SK-N-MC (cell line): ENCODE results near the gene TPRKB.
"Not testable (repeated sequence)": the region's sequence is repeated elsewhere in the genome, so short reads cannot be mapped to it uniquely, and the experiment has no call there.

Source experiments
- DNase-seq: peaks from one replicate; pipeline ENCODE4 v3.0.0-alpha.2; 2011; ENCODE audit warnings: low read depth, low spot score
- H3K27ac ChIP-seq: fragments of 200-600 bp; sonication (generic); 2 replicates; pipeline ENCODE4 v1.5.1; 2016; ENCODE audit warnings: mixed run types
- H3K36me3 ChIP-seq: fragments of 200-600 bp; sonication (generic); 2 replicates; pipeline ENCODE4 v1.6.1; 2017; ENCODE audit warnings: antibody characterized with exemption, low read length, mixed read lengths; ENCODE audit not compliant: insufficient read depth
- H3K4me3 ChIP-seq: fragments of 200-600 bp; sonication (generic); 2 replicates; pipeline ENCODE4 v1.5.1; 2016
- H3K9ac ChIP-seq: fragments of 200-600 bp; sonication (generic); 2 replicates; pipeline ENCODE4 v1.8.0; 2017; ENCODE audit warnings: mixed run types, mixed read lengths; ENCODE audit not compliant: insufficient read length
- H3K9me3 ChIP-seq: fragments of 200-600 bp; sonication (generic); 2 replicates; pipeline ENCODE4 v1.6.1; 2017; ENCODE audit warnings: low read depth, mild to moderate bottlenecking, antibody characterized with exemption, low read length, moderate library complexity, mixed read lengths
- EZH2 ChIP-seq: fragments of 200-600 bp; sonication (generic); IDR thresholded peaks from one replicate; pipeline ENCODE4 v1.6.1; 2017; ENCODE audit warnings: antibody characterized with exemption
- FOXP2 ChIP-seq: optimal IDR thresholded peaks from 2 replicates; pipeline ENCODE3; 2011; ENCODE audit warnings: mild to moderate bottlenecking, moderate library complexity; ENCODE audit not compliant: insufficient read depth; ENCODE audit errors: extremely low read length, control extremely low read depth
- POLR2AphosphoS5 ChIP-seq: IDR thresholded peaks from 2 replicates; pipeline ENCODE4 v1.6.1; 2012; ENCODE audit warnings: mild to moderate bottlenecking, low read depth, low read length, borderline replicate concordance

TPRKB gene

DNA sequence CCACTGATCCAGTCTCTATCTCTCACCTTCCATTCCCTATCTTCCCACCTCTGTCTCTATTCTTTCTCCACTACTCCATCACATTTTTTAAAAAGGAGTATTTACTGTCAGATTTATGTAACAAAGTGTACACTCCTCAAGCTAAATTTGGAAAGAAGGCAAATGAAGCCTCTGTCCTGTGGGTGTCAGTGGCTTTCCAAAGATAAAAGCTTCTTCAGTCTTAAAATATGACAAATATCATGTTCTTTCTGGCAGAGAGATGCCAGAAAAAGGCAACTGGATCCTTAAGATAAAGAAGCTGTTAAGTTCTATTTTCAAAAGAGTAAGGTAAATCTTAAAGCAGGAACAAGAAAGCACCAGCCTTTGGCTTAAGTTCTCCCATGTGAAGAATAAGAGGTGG is 35.7 kb upstream of the TPRKB start:
- Histone ChIP-seq H3K4me3 (no peak overlapping the region), H3K36me3 (peaks cover 60% of the 10 kb centered on the region), H3K9ac (no peak overlapping the region), H3K27ac (no peak overlapping the region), H3K9me3 (no peaks in the 10 kb centered on the region)
- TF ChIP-seq POLR2AphosphoS5 (no peak), FOXP2 (no peak), EZH2 (no peak)
- DNase-seq = no peak

DNA sequence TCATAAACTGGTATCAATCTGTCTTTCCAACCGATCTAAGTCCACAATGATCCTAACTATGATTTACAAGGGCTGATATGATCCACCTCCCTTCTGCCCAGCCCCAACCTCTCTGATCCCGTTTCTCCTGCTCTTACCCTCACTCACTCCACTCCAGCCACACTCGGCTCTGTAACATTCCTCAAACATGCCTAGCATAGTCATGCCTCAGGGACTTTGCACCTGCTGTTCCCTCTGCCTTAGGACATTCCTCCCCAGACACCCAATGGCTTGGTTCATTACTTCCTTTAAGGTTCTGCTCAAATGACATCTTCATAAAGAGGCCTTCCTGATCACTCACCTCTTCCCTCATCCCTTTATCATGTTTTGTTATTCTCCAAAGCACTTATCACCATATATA is 33.6 kb upstream of the TPRKB start:
- DNase-seq = no peak
- Histone ChIP-seq H3K9me3 (no peaks in the 10 kb centered on the region), H3K36me3 (peaks cover 61% of the 10 kb centered on the region), H3K4me3 (no peak overlapping the region), H3K9ac (no peak overlapping the region), H3K27ac (no peak overlapping the region)
- no peak for TF ChIP-seq FOXP2

DNA sequence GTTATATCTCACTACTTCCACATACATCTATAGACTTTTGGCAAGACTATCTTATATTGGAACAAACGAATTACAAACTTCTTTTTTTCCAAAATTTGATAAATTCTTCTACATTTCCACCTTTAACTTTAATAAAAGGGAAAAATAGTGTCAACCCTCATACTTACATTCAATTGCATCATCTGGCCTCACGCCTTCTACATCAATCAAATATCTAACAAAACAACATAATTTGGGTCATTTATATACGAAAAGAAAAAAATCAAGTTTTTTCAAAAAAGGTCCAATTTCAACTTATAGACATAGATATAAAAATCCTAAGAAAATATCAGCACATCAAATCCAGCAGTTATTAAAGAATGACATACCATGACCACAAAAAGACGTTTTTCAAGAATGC is 29.8 kb upstream of the TPRKB start:
- H3K4me3 ChIP-seq = no peak overlapping the region
- DNase-seq = no peak
- H3K9me3 ChIP-seq = no peaks in the 10 kb centered on the region
- no peak overlapping the region; the same call in 1 of the 2 replicates for H3K27ac ChIP-seq
- no peak overlapping the region for H3K9ac ChIP-seq
- TF ChIP-seq EZH2 (no peak), POLR2AphosphoS5 (no peak), FOXP2 (no peak)
- peaks cover 55% of the 10 kb centered on the region for H3K36me3 ChIP-seq

DNA sequence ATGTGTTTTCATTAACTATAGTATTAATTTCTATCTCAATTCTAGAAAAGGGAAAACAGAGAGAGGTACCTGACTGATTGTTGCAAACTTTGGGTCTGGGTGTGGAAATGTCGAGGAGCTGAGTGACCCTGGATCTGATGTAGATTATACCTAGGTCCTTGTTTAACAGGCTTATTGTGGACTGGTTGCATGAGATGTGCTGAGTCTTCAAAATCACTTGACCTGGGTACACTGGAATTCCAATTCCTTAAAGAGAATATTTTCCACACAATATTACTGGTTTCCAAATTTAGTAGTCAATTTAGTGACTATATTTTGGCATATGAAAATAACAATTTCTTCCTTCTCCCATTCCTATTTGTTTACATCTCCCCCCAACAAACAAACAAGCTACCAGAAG is 29.2 kb upstream of the TPRKB start:
- peaks cover 58% of the 10 kb centered on the region for H3K36me3 ChIP-seq
- TF ChIP-seq POLR2AphosphoS5 = no peak
- H3K4me3 ChIP-seq = no peak overlapping the region
- H3K9ac ChIP-seq = no peak overlapping the region
- no peak for DNase-seq
- H3K27ac ChIP-seq = no peak overlapping the region
- no peaks in the 10 kb centered on the region for H3K9me3 ChIP-seq

DNA sequence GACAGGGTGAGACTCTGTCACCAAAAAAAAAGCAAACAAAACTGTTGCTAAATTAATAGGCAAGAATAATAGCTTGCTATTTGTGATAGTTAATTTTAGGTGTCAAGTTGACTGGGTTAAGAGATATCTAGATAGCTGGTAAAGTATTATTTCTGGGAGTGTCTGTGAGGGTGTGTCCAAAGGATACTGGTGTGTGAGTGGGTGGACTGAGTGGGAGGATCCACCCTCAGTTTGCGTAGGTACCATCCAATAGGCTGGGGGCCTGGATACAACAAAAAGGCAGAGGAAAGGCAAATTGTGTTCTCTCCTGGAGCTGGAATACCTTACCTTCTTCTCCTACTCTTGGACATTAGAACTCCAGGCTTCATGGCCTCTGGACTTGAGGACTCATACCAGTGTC is 27.8 kb upstream of the TPRKB start:
- Histone ChIP-seq H3K27ac (no peak overlapping the region), H3K4me3 (no peak overlapping the region), H3K9me3 (no peaks in the 10 kb centered on the region), H3K36me3 (peaks cover 67% of the 10 kb centered on the region), H3K9ac (no peak overlapping the region)
- no peak for DNase-seq
- TF ChIP-seq EZH2 = no peak
- TF ChIP-seq POLR2AphosphoS5 = no peak
- no peak for TF ChIP-seq FOXP2

DNA sequence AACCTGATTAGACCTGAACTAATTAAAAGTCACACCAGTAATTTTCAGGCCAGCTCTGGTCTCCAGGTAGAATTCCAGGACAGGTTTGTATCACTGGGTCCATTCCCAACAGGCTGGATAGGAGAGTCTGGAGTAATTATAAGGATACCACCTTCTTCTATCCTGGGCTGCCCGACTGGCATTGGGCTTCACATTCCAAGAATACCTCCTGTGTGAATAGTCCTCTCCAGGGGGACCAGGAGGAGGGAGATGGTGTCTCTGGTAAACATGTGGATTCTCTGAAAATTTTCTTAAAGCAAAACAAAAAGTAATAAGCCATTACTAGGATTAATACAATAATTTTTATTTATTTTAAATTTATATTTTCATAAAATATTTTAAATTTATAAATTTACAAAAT is 25.4 kb upstream of the TPRKB start:
- Histone ChIP-seq H3K9ac (no peak overlapping the region), H3K27ac (no peak overlapping the region), H3K36me3 (peaks cover 52% of the 10 kb centered on the region), H3K4me3 (no peak overlapping the region), H3K9me3 (no peaks in the 10 kb centered on the region)
- DNase-seq = no peak
- no peak for TF ChIP-seq POLR2AphosphoS5
- TF ChIP-seq FOXP2 = no peak
- no peak for TF ChIP-seq EZH2

DNA sequence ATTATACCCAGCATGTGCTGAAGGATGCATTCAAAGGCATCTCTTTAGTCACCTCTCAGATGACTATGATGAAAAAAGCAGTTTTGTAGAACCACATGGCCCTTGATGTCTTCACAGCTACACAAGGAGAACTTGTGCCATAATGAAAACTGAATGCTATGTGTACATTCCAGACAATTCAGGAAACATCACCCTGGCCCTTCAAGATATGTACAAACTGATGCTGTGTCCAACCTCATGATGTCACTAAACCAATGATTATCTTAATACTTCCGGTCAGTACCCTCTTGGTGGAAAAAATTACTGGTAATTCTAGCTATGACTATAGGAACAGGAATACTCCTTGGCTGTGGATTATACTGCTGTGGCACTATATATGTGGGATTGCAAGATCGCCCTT is 22.8 kb upstream of the TPRKB start:
- no peak overlapping the region for H3K4me3 ChIP-seq
- peaks cover 29% of the 10 kb centered on the region for H3K36me3 ChIP-seq
- H3K9ac ChIP-seq = no peak overlapping the region
- H3K9me3 ChIP-seq = no peaks in the 10 kb centered on the region
- no peak overlapping the region for H3K27ac ChIP-seq
- TF ChIP-seq EZH2 (no peak), POLR2AphosphoS5 (no peak), FOXP2 (no peak)
- no peak for DNase-seq

DNA sequence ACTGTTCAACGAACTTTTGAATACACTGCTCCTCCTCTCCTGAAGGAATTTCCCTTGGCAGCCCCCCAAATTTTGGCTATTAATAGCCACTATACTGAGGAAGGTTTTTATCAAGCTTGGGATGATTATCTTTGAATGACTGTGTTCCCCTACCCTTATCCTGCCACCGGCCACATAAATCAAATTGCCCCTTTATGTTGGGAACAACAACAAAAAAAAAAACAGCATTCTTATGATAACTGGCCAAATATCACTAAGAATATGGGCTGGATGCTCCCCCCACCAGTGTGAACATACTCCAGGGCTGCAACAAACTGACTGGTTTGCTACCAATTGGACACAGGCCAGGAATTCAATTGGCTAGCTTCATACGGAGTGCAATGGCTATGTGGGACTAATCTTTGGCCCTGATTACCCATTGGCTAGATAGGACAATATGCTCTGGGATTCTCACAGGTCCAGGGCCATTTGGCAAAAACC is 22.2 kb upstream of the TPRKB start:
- TF ChIP-seq POLR2AphosphoS5 (no peak), EZH2 (no peak), FOXP2 (no peak)
- H3K4me3 ChIP-seq = no peak overlapping the region
- H3K27ac ChIP-seq = no peak overlapping the region
- no peaks in the 10 kb centered on the region for H3K9me3 ChIP-seq
- DNase-seq = no peak
- no peak overlapping the region for H3K9ac ChIP-seq
- peaks cover 24% of the 10 kb centered on the region for H3K36me3 ChIP-seq

DNA sequence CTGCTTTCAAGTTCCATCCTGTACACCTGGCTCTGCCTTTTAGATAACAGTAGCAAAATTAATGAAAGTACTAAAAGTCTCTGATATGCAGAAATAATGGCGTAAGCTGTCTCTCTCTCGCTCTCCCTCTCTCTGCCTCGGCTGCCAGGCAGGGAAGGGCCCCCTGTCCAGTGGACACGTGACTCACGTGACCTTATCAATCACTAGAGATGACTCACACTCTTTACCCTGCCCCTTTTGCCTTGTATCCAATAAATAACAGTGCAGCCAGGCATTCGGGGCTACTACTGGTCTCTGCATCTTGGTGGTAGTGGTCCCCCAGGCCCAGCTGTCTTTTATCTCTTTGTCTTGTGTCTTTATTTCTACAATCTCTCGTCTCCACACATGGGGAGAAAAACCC is 17.2 kb upstream of the TPRKB start:
- H3K4me3 ChIP-seq, H3K9ac ChIP-seq, H3K27ac ChIP-seq, DNase-seq, H3K9me3 ChIP-seq, H3K36me3 ChIP-seq: not testable (repeated sequence)
